K562 (cell line): ENCODE data around the gene SDS. TPM values are rescaled to one million over a fixed set of nuclear protein-coding genes. Genes with fewer than 3 reads are reported as not detected.

Experiments
- CREM ChIP-seq: IDR thresholded peaks from 2 replicates; pipeline ENCODE4 v1.6.1; 2014; ENCODE audit warnings: antibody characterized with exemption, low read depth
- CTCFL ChIP-seq: IDR thresholded peaks from 2 replicates; pipeline ENCODE4 v1.6.1; 2011; ENCODE audit warnings: borderline replicate concordance, low read depth, mild to moderate bottlenecking, moderate library complexity, low read length; ENCODE audit not compliant: insufficient read depth, poor library complexity, severe bottlenecking
- FOXJ3 ChIP-seq: sonication (generic); formaldehyde crosslinking; IDR thresholded peaks from 2 replicates; pipeline ENCODE4 v1.4.0; 2020; ENCODE audit warnings: mild to moderate bottlenecking, missing genetic modification reagents
- GTF2F1 ChIP-seq: IDR thresholded peaks from 2 replicates; pipeline ENCODE4 v1.6.1; 2011; ENCODE audit warnings: low read depth, low read length, improper control_type of control experiment
- HDGF ChIP-seq: fragments of 450-650 bp; IDR thresholded peaks from 2 replicates; pipeline ENCODE4 v1.6.1; 2016
- HMBOX1 ChIP-seq: sonication (generic); IDR thresholded peaks from 2 replicates; pipeline ENCODE4 v1.6.1; 2016
- IRF2 ChIP-seq: sonication (generic); formaldehyde crosslinking; IDR thresholded peaks from 2 replicates; pipeline ENCODE4 v1.8.1; 2022; ENCODE audit warnings: mild to moderate bottlenecking, missing genetic modification reagents
- RBM25 ChIP-seq: fragments of 200-400 bp; formaldehyde crosslinking; IDR thresholded peaks from 2 replicates; pipeline ENCODE4 v1.6.1; 2018; ENCODE audit warnings: low read length, low read depth, moderate library complexity; ENCODE audit not compliant: severe bottlenecking
- SP1 ChIP-seq: sonication (generic); formaldehyde crosslinking; IDR thresholded peaks from 2 replicates; pipeline ENCODE4 v1.8.1; 2022; ENCODE audit warnings: mild to moderate bottlenecking, missing genetic modification reagents
- TAF9B ChIP-seq: fragments of 450-650 bp; IDR thresholded peaks from 2 replicates; pipeline ENCODE4 v1.6.1; 2018; ENCODE audit warnings: mild to moderate bottlenecking; ENCODE audit not compliant: partially characterized antibody
- TEAD2 ChIP-seq: fragments of 450-650 bp; IDR thresholded peaks from 2 replicates; pipeline ENCODE4 v1.6.1; 2016; ENCODE audit warnings: missing genetic modification characterization, control low read depth, missing compliant biosample characterization
- ZBTB9 ChIP-seq: fragments of 450-650 bp; formaldehyde crosslinking; IDR thresholded peaks from 2 replicates; pipeline ENCODE4 v1.4.0; 2020; ENCODE audit warnings: mild to moderate bottlenecking, moderate library complexity
- ZNF395 ChIP-seq: fragments of 200-800 bp; sonication (Bioruptor generic); IDR thresholded peaks from 2 replicates; pipeline ENCODE4 v1.6.1; 2017; ENCODE audit warnings: missing genetic modification characterization, missing compliant biosample characterization
- ZNF507 ChIP-seq: conservative IDR thresholded peaks from 2 replicates; pipeline ENCODE4 v1.6.1; 2017; ENCODE audit warnings: missing genetic modification characterization, missing compliant biosample characterization
- ZNF511 ChIP-seq: sonication (generic); formaldehyde crosslinking; IDR thresholded peaks from 2 replicates; pipeline ENCODE4 v1.8.0; 2022; ENCODE audit warnings: mild to moderate bottlenecking, missing genetic modification reagents
- polyA plus RNA-seq, 8 experiments: library from polyadenylated mRNA; depleted of rRNA in 4 of 8; stranded (reverse) in 5 of 8; unstranded in 3 of 8; fragments of >200 nt; fragmentation: Nextera tagmentation in 2 of 8; fragmentation: Illumina TruSeq in 1 of 8; extraction: Ambion mirVana in 2 of 8; extraction: Trizol in 1 of 8; gene quantifications; 2 replicates each; pipeline versions ENCODE4 v1.2.1 to v1.2.3, GENCODE V29; 2011 to 2014; ENCODE audit warnings: inconsistent platforms in 1 of 8, missing spikeins in 1 of 8
- total RNA-seq, 7 experiments: library from RNA; depleted of rRNA in 6 of 7; stranded (reverse); fragments of >200 nt in 6 of 7; fragmentation: Illumina TruSeq in 2 of 7; extraction: Trizol in 2 of 7; gene quantifications; 2 replicates each; pipeline versions ENCODE4 v1.2.1 to v1.2.3, GENCODE V29; 2011 to 2021; ENCODE audit warnings: low replicate concordance in 1 of 7
- TF ChIP-seq, protein P1 (sequence below): fragments of 450-650 bp; formaldehyde crosslinking; IDR thresholded peaks from 2 replicates; pipeline ENCODE4 v1.4.0; 2020; ENCODE audit warnings: mild to moderate bottlenecking, mixed read lengths

SDS gene
- total and polyA plus RNA-seq, 9 of the 15 experiments (the other 6 are each of a cell fraction or from before 2014, with no cell fraction given), result 0.07 to 1.1 (median 0.12) TPM; not detected in 1

DNA sequence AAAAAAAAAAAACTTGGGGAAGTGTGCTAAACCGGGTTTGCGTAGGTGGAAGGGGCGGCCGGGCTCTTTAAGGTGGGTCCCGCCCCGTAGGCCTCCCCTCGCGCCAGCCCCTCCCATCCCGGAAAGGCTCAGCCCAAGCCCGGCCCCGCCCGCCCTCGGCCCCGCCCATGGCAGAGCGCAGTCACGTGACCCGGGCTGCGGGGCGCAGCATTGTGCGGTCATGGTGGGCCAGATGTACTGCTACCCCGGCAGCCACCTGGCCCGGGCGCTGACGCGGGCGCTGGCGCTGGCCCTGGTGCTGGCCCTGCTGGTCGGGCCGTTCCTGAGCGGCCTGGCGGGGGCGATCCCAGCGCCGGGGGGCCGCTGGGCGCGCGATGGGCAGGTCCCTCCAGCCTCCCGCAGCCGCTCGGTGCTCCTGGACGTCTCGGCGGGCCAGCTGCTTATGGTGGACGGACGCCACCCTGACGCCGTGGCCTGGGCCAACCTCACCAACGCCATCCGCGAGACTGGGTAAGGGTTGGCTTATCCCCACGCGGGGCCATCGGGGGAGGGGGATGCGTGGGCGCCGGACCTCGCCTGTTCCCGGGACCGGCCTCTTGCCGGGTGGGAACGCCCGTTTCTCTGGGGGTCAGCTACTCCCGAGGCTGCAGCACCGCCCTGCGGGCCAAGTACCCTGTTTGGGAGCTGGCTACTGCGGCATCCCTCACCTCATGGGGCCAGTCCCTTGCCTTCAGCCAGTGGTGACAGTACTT is 45.1 kb downstream of the SDS start, which contains the start of gene PLBD2 (continued):
- no peak for TF ChIP-seq ZBTB9 (CRISPR knock-in tag)
- no peak for TF ChIP-seq CTCFL
- TF ChIP-seq, protein P1, sequence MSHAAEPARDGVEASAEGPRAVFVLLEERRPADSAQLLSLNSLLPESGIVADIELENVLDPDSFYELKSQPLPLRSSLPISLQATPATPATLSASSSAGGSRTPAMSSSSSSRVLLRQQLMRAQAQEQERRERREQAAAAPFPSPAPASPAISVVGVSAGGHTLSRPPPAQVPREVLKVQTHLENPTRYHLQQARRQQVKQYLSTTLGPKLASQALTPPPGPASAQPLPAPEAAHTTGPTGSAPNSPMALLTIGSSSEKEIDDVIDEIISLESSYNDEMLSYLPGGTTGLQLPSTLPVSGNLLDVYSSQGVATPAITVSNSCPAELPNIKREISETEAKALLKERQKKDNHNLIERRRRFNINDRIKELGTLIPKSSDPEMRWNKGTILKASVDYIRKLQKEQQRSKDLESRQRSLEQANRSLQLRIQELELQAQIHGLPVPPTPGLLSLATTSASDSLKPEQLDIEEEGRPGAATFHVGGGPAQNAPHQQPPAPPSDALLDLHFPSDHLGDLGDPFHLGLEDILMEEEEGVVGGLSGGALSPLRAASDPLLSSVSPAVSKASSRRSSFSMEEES, result peak; percentile 99
- no peak for TF ChIP-seq ZNF507 (tag)
- no peak for TF ChIP-seq TAF9B
- TF ChIP-seq TEAD2, result no peak
- peak; percentile 81; the same call in 1 of the 2 replicates for TF ChIP-seq SP1 (CRISPR knock-in tag)
- peak; percentile 88 for TF ChIP-seq CREM
- no peak for TF ChIP-seq HDGF
- no peak for TF ChIP-seq ZNF395 (CRISPR knock-in tag)
- TF ChIP-seq GTF2F1, result 0 out of 2 replicates have a peak, but pooled peaks have one; percentile 52
- TF ChIP-seq HMBOX1, result no peak
- 0 out of 2 replicates have a peak, but pooled peaks have one; percentile 31 for TF ChIP-seq IRF2 (CRISPR knock-in tag)
- peak; percentile 12 for TF ChIP-seq RBM25
- no peak for TF ChIP-seq FOXJ3 (CRISPR knock-in tag)
- 0 out of 2 replicates have a peak, but pooled peaks have one; percentile 41 for TF ChIP-seq ZNF511 (CRISPR knock-in tag)
